HepG2 (cell line): ENCODE data around the gene C5orf15. TPM values are rescaled to one million over a fixed set of nuclear protein-coding genes. Genes with fewer than 3 reads are reported as not detected.
A peak's percentile ranks its signal among the peaks of the same experiment; 100 is the strongest.

ENCODE experiments used
- E2F1 ChIP-seq: sonication (generic); formaldehyde crosslinking; IDR thresholded peaks from 2 replicates; pipeline ENCODE4 v1.5.0; 2020; ENCODE audit warnings: missing genetic modification reagents
- FOXO4 ChIP-seq: sonication (generic); formaldehyde crosslinking; conservative IDR thresholded peaks from 2 replicates; pipeline ENCODE4 v1.8.1; 2023; ENCODE audit warnings: missing genetic modification reagents
- HES4 ChIP-seq: sonication (generic); formaldehyde crosslinking; IDR thresholded peaks from 2 replicates; pipeline ENCODE4 v1.9.0; 2021; ENCODE audit warnings: mild to moderate bottlenecking, missing genetic modification reagents, borderline replicate concordance
- KIAA2018 ChIP-seq: sonication (generic); formaldehyde crosslinking; IDR thresholded peaks from 2 replicates; pipeline ENCODE4 v1.5.0; 2020; ENCODE audit warnings: mild to moderate bottlenecking, missing genetic modification reagents, borderline replicate concordance
- MIXL1 ChIP-seq: IDR thresholded peaks from 2 replicates; pipeline ENCODE4 v1.6.1; 2016
- SRY ChIP-seq: sonication (generic); formaldehyde crosslinking; IDR thresholded peaks from 2 replicates; pipeline ENCODE4 v1.8.0; 2022; ENCODE audit warnings: mild to moderate bottlenecking, missing genetic modification reagents
- ZBTB4 ChIP-seq: sonication (generic); formaldehyde crosslinking; IDR thresholded peaks from 2 replicates; pipeline ENCODE4 v1.4.0; 2020; ENCODE audit warnings: missing genetic modification reagents, mild to moderate bottlenecking, borderline replicate concordance
- ZIK1 ChIP-seq: sonication (generic); formaldehyde crosslinking; IDR thresholded peaks from 2 replicates; pipeline ENCODE4 v1.5.0; 2020; ENCODE audit warnings: mild to moderate bottlenecking, low read depth, missing genetic modification reagents, borderline replicate concordance
- ZMYM2 ChIP-seq: sonication (generic); formaldehyde crosslinking; IDR thresholded peaks from 2 replicates; pipeline ENCODE4 v1.8.0; 2022; ENCODE audit warnings: mild to moderate bottlenecking, missing genetic modification reagents
- ZNF12 ChIP-seq: sonication (generic); formaldehyde crosslinking; IDR thresholded peaks from 2 replicates; pipeline ENCODE4 v1.5.0; 2020; ENCODE audit warnings: missing genetic modification reagents
- ZNF33A ChIP-seq: sonication (generic); formaldehyde crosslinking; IDR thresholded peaks from 2 replicates; pipeline ENCODE4 v1.5.1; 2020; ENCODE audit warnings: missing genetic modification reagents, mild to moderate bottlenecking, moderate library complexity, borderline replicate concordance
- ZNF589 ChIP-seq: sonication (generic); formaldehyde crosslinking; conservative IDR thresholded peaks from 2 replicates; pipeline ENCODE4 v1.8.0; 2022; ENCODE audit warnings: mild to moderate bottlenecking, moderate library complexity, missing genetic modification reagents
- polyA plus RNA-seq, 8 experiments: library from polyadenylated mRNA; depleted of rRNA in 3 of 8; stranded (reverse) in 7 of 8; unstranded in 1 of 8; fragments of >200 nt; fragmentation: Illumina TruSeq in 4 of 8; extraction: Trizol in 4 of 8; gene quantifications; 2 replicates each; pipeline versions ENCODE4 v1.2.1 to v1.2.3, GENCODE V29; 2011 to 2016; ENCODE audit warnings: low read depth in 4 of 8, missing spikeins in 1 of 8, mixed read lengths in 1 of 8; ENCODE audit not compliant: insufficient read depth in 1 of 8
- total RNA-seq, 5 experiments: library from RNA; depleted of rRNA; stranded (reverse); fragments of >200 nt; fragmentation: Illumina TruSeq; extraction: Trizol; gene quantifications; 2 replicates each; pipeline ENCODE4 v1.2.3, GENCODE V29; 2016; ENCODE audit warnings: low read depth in 1 of 5

The C5orf15 gene
- total and polyA plus RNA-seq, 2 of the 13 experiments (the other 11 are each of a cell fraction or from before 2014, with no cell fraction given) = 58.5 to 82.7 TPM

- TF ChIP-seq KIAA2018 (CRISPR knock-in tag) (no peak; the same call in 1 of the 2 replicates), ZBTB4 (CRISPR knock-in tag) (peak; percentile 89; the same call in 1 of the 2 replicates), ZMYM2 (CRISPR knock-in tag) (no peak), HES4 (CRISPR knock-in tag) (peak; percentile 61; the same call in 1 of the 2 replicates), ZIK1 (peak; percentile 22; the same call in 1 of the 2 replicates), ZNF33A (CRISPR knock-in tag) (no peak), SRY (CRISPR knock-in tag) (peak; percentile 71; the same call in 1 of the 2 replicates), ZNF12 (peak; percentile 55; the same call in 1 of the 2 replicates), MIXL1 (CRISPR knock-in tag) (peak; percentile 61; the same call in 1 of the 2 replicates), ZNF589 (0 out of 2 replicates have a peak, but pooled peaks have one; percentile 47), E2F1 (CRISPR knock-in tag) (no peak), FOXO4 (CRISPR knock-in tag) (0 out of 2 replicates have a peak, but pooled peaks have one; percentile 31)
Measured at GRCh38 chr5:133968204-133968980, at the start of gene C5orf15 (continued).
